ENCODE measurements around the gene TRNAU1AP. TPM values are rescaled to one million over a fixed set of nuclear protein-coding genes. Genes with fewer than 3 reads are reported as not detected.

Gene TRNAU1AP
- total and polyA plus RNA-seq, 2 of the 13 experiments (the other 11 are each of a cell fraction or from before 2014, with no cell fraction given): 29.0 to 42.9 TPM

DNA sequence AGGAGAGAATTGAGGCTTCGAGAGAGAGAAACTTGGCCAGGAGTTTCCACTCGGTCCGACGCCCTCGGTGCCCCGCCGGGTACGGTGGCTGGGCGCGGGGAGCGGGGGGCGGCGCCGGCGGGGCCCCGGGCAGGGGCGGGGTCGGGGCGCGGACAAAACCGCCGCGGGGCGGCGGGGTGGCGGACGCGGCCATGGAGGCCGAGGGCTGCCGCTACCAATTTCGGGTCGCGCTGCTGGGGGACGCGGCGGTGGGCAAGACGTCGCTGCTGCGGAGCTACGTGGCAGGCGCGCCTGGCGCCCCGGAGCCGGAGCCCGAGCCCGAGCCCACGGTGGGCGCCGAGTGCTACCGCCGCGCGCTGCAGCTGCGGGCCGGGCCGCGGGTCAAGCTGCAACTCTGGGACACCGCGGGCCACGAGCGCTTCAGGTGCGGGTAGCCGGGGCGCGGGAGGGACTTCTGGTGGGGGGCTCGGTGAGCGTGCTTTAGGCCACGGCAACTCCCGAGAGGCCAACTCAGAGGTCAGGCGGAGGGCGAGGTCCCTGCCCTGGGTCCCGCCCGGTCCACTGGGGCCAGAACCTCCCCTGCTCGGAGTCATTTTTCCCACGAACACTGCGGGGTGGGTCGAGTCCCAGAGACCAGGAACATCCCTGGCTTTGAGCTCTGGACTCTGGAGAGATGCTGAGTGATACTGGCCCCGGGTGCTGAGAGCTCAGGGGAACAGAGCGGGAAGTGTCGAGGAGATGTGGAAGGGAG lies 39.6 kb downstream of the TRNAU1AP start (continued):
- peak; percentile 45; the same call in 1 of the 2 replicates for TF ChIP-seq LBX2 (CRISPR knock-in tag; IDR thresholded peaks at IDR 0.05; ENCODE audit: borderline replicate concordance)
- TF ChIP-seq ZNF761 (CRISPR knock-in tag; conservative IDR thresholded peaks at IDR 0.05): no peak
- TF ChIP-seq EED (CRISPR knock-in tag; IDR thresholded peaks at IDR 0.05): no peak
- no peak for TF ChIP-seq KLF9 (CRISPR knock-in tag; IDR thresholded peaks at IDR 0.05; ENCODE audit: low read depth)
- TF ChIP-seq SMARCE1 (IDR thresholded peaks at IDR 0.05; ENCODE audit: borderline replicate concordance): no peak
- TF ChIP-seq, protein P1, sequence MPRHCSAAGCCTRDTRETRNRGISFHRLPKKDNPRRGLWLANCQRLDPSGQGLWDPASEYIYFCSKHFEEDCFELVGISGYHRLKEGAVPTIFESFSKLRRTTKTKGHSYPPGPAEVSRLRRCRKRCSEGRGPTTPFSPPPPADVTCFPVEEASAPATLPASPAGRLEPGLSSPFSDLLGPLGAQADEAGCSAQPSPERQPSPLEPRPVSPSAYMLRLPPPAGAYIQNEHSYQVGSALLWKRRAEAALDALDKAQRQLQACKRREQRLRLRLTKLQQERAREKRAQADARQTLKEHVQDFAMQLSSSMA (CRISPR knock-in tag; IDR thresholded peaks at IDR 0.05): no peak
- TF ChIP-seq BORCS8-MEF2B (CRISPR knock-in tag; IDR thresholded peaks at IDR 0.05): no peak
- no peak; the same call in 1 of the 2 replicates for TF ChIP-seq ZNF784 (CRISPR knock-in tag; IDR thresholded peaks at IDR 0.05; ENCODE audit: borderline replicate concordance)
- TF ChIP-seq PTBP1 (IDR thresholded peaks at IDR 0.05; ENCODE audit: low read depth, low read length, poor library complexity, severe bottlenecking): no peak
- no peak for TF ChIP-seq TCF7L2 (IDR thresholded peaks at IDR 0.05; ENCODE audit: low read depth, low read length)
- TF ChIP-seq ZNF451 (CRISPR knock-in tag; IDR thresholded peaks at IDR 0.05): no peak
- TF ChIP-seq PAF1 (CRISPR knock-in tag; IDR thresholded peaks at IDR 0.05): no peak
- peak; percentile 69; the same call in 1 of the 2 replicates for TF ChIP-seq ZNF816 (CRISPR knock-in tag; IDR thresholded peaks at IDR 0.05; ENCODE audit: borderline replicate concordance)
- TF ChIP-seq ZC3H4 (CRISPR knock-in tag; IDR thresholded peaks at IDR 0.05; ENCODE audit: borderline replicate concordance): no peak; the same call in 1 of the 2 replicates
- no peak for TF ChIP-seq CSRNP1 (CRISPR knock-in tag; IDR thresholded peaks at IDR 0.05)
- TF ChIP-seq ZNF713 (CRISPR knock-in tag; IDR thresholded peaks at IDR 0.05): 0 out of 2 replicates have a peak, but pooled peaks have one; percentile 31
- no peak for TF ChIP-seq BCL3 (CRISPR knock-in tag; IDR thresholded peaks at IDR 0.05)
- TF ChIP-seq ZNF577 (CRISPR knock-in tag; IDR thresholded peaks at IDR 0.05; ENCODE audit: borderline replicate concordance, low read depth): no peak
- TF ChIP-seq TEAD2 (CRISPR knock-in tag; IDR thresholded peaks at IDR 0.05): no peak
- no peak for TF ChIP-seq ZNF598 (CRISPR knock-in tag; IDR thresholded peaks at IDR 0.05; ENCODE audit: borderline replicate concordance)
- no peak for TF ChIP-seq GATA4 (IDR thresholded peaks at IDR 0.05; ENCODE audit: borderline replicate concordance, low read depth)
- no peak for TF ChIP-seq KAT8 (CRISPR knock-in tag; IDR thresholded peaks at IDR 0.05)
